ENCODE data around the gene CLCA4.
"Not testable (repeated sequence)": the region's sequence is repeated elsewhere in the genome, so short reads cannot be mapped to it uniquely, and the experiment has no call there.

Gene CLCA4

GRCh38 chr1:86596224-86596623 lies 49.3 kb downstream of the CLCA4 start:
- no peak for TF ChIP-seq CTCF (IDR thresholded peaks at IDR 0.05; ENCODE audit: low read depth, low read length)
- DNase-seq (ENCODE audit: low read depth in 2 of 2): no peak
- H3K4me3 ChIP-seq (replicated peaks in 1 of 2; ENCODE audit: low read depth in 2 of 2, low read length in 2 of 2): no peak overlapping the region

GRCh38 chr1:86596741-86597290 lies 49.9 kb downstream of the CLCA4 start:
- TF ChIP-seq CTCF (IDR thresholded peaks at IDR 0.05; ENCODE audit: low read depth, low read length): no peak
- DNase-seq (ENCODE audit: low read depth in 2 of 2): peak in 1 of 2 donors; percentile 4
- H3K4me3 ChIP-seq (replicated peaks in 1 of 2; ENCODE audit: low read depth in 2 of 2, low read length in 2 of 2): no peak overlapping the region

GRCh38 chr1:86606080-86606479 lies 59.2 kb downstream of the CLCA4 start:
- DNase-seq (ENCODE audit: low read depth in 2 of 2); H3K4me3 ChIP-seq (replicated peaks in 1 of 2; ENCODE audit: low read depth in 2 of 2, low read length in 2 of 2): not testable (repeated sequence)

- TF ChIP-seq CTCF (IDR thresholded peaks at IDR 0.05; ENCODE audit: low read depth, low read length): no peak
- no peak for DNase-seq (ENCODE audit: low read depth in 2 of 2)
Measured at GRCh38 chr1:86616433-86616832, 69.6 kb downstream of the CLCA4 start.

GRCh38 chr1:86616871-86617270 lies 70.0 kb downstream of the CLCA4 start:
- DNase-seq (ENCODE audit: low read depth in 2 of 2): no peak
- H3K4me3 ChIP-seq (replicated peaks in 1 of 2; ENCODE audit: low read depth in 2 of 2, low read length in 2 of 2): no peak overlapping the region
- TF ChIP-seq CTCF (IDR thresholded peaks at IDR 0.05; ENCODE audit: low read depth, low read length): no peak

More at GRCh38 chr1:86616433-86616832, 69.6 kb downstream of the CLCA4 start:
- H3K4me3 ChIP-seq (replicated peaks in 1 of 2; ENCODE audit: low read depth in 2 of 2, low read length in 2 of 2): no peak overlapping the region

GRCh38 chr1:86618358-86618757 lies 71.5 kb downstream of the CLCA4 start:
- TF ChIP-seq CTCF (IDR thresholded peaks at IDR 0.05; ENCODE audit: low read depth, low read length): no peak
- no peak for DNase-seq (ENCODE audit: low read depth in 2 of 2)
- no peak overlapping the region for H3K4me3 ChIP-seq (replicated peaks in 1 of 2; ENCODE audit: low read depth in 2 of 2, low read length in 2 of 2)

GRCh38 chr1:86619313-86619712 lies 72.4 kb downstream of the CLCA4 start:
- H3K4me3 ChIP-seq (replicated peaks in 1 of 2; ENCODE audit: low read depth in 2 of 2, low read length in 2 of 2): no peak overlapping the region
- TF ChIP-seq CTCF (IDR thresholded peaks at IDR 0.05; ENCODE audit: low read depth, low read length): no peak
- no peak for DNase-seq (ENCODE audit: low read depth in 2 of 2)
